ENCODE results near the gene DDX56.

- TF ChIP-seq CTCF (conservative IDR thresholded peaks at IDR 0.05), result no peak
- TF ChIP-seq ZFX (IDR thresholded peaks at IDR 0.05), result no peak
Observed at GRCh38 chr7:44575054-44575453, 1.3 kb upstream of the DDX56 start.

All from C4-2B (cell line).